GM12878 (cell line): Measurements from ENCODE around the gene PIAS1. TPM values are rescaled to one million over a fixed set of nuclear protein-coding genes. Genes with fewer than 3 reads are reported as not detected.

Experiments
- ATAC-seq: fragments of 200-7000 bp; cut with Tn5 transposase; 3 replicates; pipeline ENCODE4 v1.9.1; 2020; ENCODE audit warnings: mild to moderate bottlenecking, moderate library complexity
- BruUV-seq: library from RNA; stranded (reverse); fragments of 400-500 nt; replicated peaks from 2 replicates; lab custom pipeline; 2021; lab: Mats Ljungman, UMichigan
- CTCF ChIA-PET: fragments of 300-600 bp; sonication (Branson Sonifier 250); formaldehyde crosslinking; extraction: SDS; loops from one replicate; lab custom pipeline; 2021; ENCODE audit warnings: inconsistent platforms; lab: Yijun Ruan, JAX
- POLR2A ChIA-PET: fragments of 350-600 bp; formaldehyde crosslinking; extraction: SDS; loops from one replicate; lab custom pipeline; 2021; ENCODE audit warnings: inconsistent platforms; lab: Charles Lee
- RAD21 ChIA-PET: fragments of 300-600 bp; sonication (Branson Sonifier 250); formaldehyde crosslinking; loops from one replicate; lab custom pipeline; 2023; ENCODE audit warnings: antibody characterized with exemption; ENCODE audit not compliant: unreplicated experiment; lab: Charles Lee
- SMC1A ChIA-PET: fragments of 300-600 bp; sonication (Branson Sonifier 250); formaldehyde crosslinking; loops from one replicate; lab custom pipeline; 2023; ENCODE audit not compliant: unreplicated experiment, uncharacterized antibody; lab: Charles Lee
- DNase-seq: peaks from one replicate; pipeline ENCODE4 v3.0.0-alpha.2; 2011; ENCODE audit warnings: low read depth, low spot score
- FAIRE-seq: peaks from 3 replicates; lab custom pipeline; 2011; peaks lifted over from hg19 to GRCh38; lab: Jason Lieb, UNC
- H2AFZ ChIP-seq: 2 replicates; pipeline ENCODE4 v1.6.0; 2011; ENCODE audit warnings: low read depth, low read length, control low read depth; ENCODE audit not compliant: control insufficient read depth
- H3K27ac ChIP-seq: 2 replicates; pipeline ENCODE4 v1.5.1; 2011; ENCODE audit warnings: control low read depth; ENCODE audit not compliant: control insufficient read depth, insufficient read depth
- H3K27me3 ChIP-seq, 2 experiments: replicated peaks in 1 of 2; 2 replicates each; pipeline versions ENCODE4 v1.6.0 to v1.6.1; 2011; ENCODE audit warnings: low read length in 1 of 2; ENCODE audit not compliant: control insufficient read depth in 2 of 2, insufficient read depth in 2 of 2
- H3K36me3 ChIP-seq, 2 experiments: 2 replicates each; pipeline ENCODE4 v1.5.1; 2011; ENCODE audit warnings: low read length in 1 of 2; ENCODE audit not compliant: control insufficient read depth in 2 of 2, insufficient read depth in 2 of 2
- H3K4me1 ChIP-seq: 2 replicates; pipeline ENCODE4 v1.6.1; 2011; ENCODE audit warnings: mild to moderate bottlenecking, low read length, moderate library complexity, mixed read lengths; ENCODE audit not compliant: control insufficient read depth, insufficient read depth
- H3K4me2 ChIP-seq: 2 replicates; pipeline ENCODE4 v1.6.0; 2011; ENCODE audit warnings: control low read depth; ENCODE audit not compliant: control insufficient read depth, insufficient read depth
- H3K4me3 ChIP-seq: fragments of 200-600 bp; sonication (generic); 2 replicates; pipeline ENCODE4 v1.5.1; 2016
- H3K79me2 ChIP-seq: 2 replicates; pipeline ENCODE4 v1.6.0; 2011; ENCODE audit warnings: low read length; ENCODE audit not compliant: control insufficient read depth, insufficient read depth
- H3K9ac ChIP-seq: 2 replicates; pipeline ENCODE4 v1.8.0; 2011; ENCODE audit warnings: low read length, control low read depth, mixed read lengths; ENCODE audit not compliant: control insufficient read depth, insufficient read depth
- H3K9me3 ChIP-seq: replicated peaks from 3 replicates; pipeline ENCODE4 v1.5.1; 2011; ENCODE audit warnings: mild to moderate bottlenecking, low read length; ENCODE audit not compliant: control insufficient read depth, insufficient read depth
- H4K20me1 ChIP-seq: 2 replicates; pipeline ENCODE4 v1.6.0; 2011; ENCODE audit not compliant: control insufficient read depth, insufficient read depth
- ATF7 ChIP-seq: fragments of 450-650 bp; IDR thresholded peaks from 2 replicates; pipeline ENCODE4 v1.6.1; 2016; ENCODE audit warnings: low read depth, mild to moderate bottlenecking
- BCL11A ChIP-seq: IDR thresholded peaks from 2 replicates; pipeline ENCODE4 v1.6.1; 2011; ENCODE audit warnings: low read depth, low read length
- CREB1 ChIP-seq: IDR thresholded peaks from 2 replicates; pipeline ENCODE4 v1.6.1; 2012; ENCODE audit warnings: low read depth, mild to moderate bottlenecking, inconsistent platforms
- FOXK2 ChIP-seq: fragments of 450-650 bp; IDR thresholded peaks from 2 replicates; pipeline ENCODE4 v1.6.1; 2017; ENCODE audit warnings: mild to moderate bottlenecking, moderate library complexity
- HDAC2 ChIP-seq: fragments of 200-600 bp; sonication (generic); IDR thresholded peaks from 2 replicates; pipeline ENCODE4 v1.6.1; 2017
- MYB ChIP-seq: fragments of 150-350 bp; IDR thresholded peaks from 2 replicates; pipeline ENCODE4 v1.6.1; 2014; ENCODE audit warnings: mild to moderate bottlenecking, low read depth, low read length, borderline replicate concordance
- NFYB ChIP-seq: IDR thresholded peaks from 2 replicates; pipeline ENCODE4 v1.6.1; 2011; ENCODE audit warnings: low read depth, mild to moderate bottlenecking, low read length, improper control_type of control experiment, moderate library complexity; ENCODE audit not compliant: insufficient read depth
- PAX5 ChIP-seq: IDR thresholded peaks from 2 replicates; pipeline ENCODE4 v1.6.1; 2011; ENCODE audit warnings: low read depth, low read length, borderline replicate concordance
- RUNX3 ChIP-seq: IDR thresholded peaks from 2 replicates; pipeline ENCODE4 v1.6.1; 2012; ENCODE audit warnings: low read length, inconsistent platforms
- SIX5 ChIP-seq: IDR thresholded peaks from 2 replicates; pipeline ENCODE4 v1.6.1; 2011; ENCODE audit warnings: mild to moderate bottlenecking, low read depth, low read length, moderate library complexity; ENCODE audit not compliant: severe bottlenecking
- SMAD5 ChIP-seq: IDR thresholded peaks from 2 replicates; pipeline ENCODE4 v1.6.1; 2016; ENCODE audit warnings: antibody characterized with exemption, low read depth
- SREBF2 ChIP-seq: IDR thresholded peaks from 2 replicates; pipeline ENCODE4 v1.6.1; 2012; ENCODE audit warnings: mild to moderate bottlenecking, low read length
- TCF7 ChIP-seq: IDR thresholded peaks from 2 replicates; pipeline ENCODE4 v1.6.1; 2014; ENCODE audit warnings: antibody characterized with exemption, borderline replicate concordance
- WGBS: methylation state at CpG from one replicate; pipeline ENCODE4 v1.1.6; 2016; ENCODE audit warnings: low lambda C conversion rate; ENCODE audit not compliant: insufficient replicate concordance, insufficient coverage; ENCODE audit errors: missing lambda C conversion rate; 5-methylcytosine and 5-hydroxymethylcytosine counted together
- in situ Hi-C: fragments of 300-500 bp; cut with MboI; formaldehyde crosslinking; loops from 9 replicates; pipeline ENCODE4 v1.14.3; 2018; ENCODE audit warnings: mixed read lengths
- intact Hi-C: fragments of 100-400 bp; cut with micrococcal nuclease; formaldehyde crosslinking; loops from one replicate; pipeline ENCODE4 v1.14.2; 2022; ENCODE audit not compliant: unreplicated experiment
- polyA plus RNA-seq, 11 experiments: library from polyadenylated mRNA; depleted of rRNA in 4 of 11; unstranded in 6 of 11; stranded (reverse) in 5 of 11; fragments of >200 nt; fragmentation: Nextera tagmentation in 4 of 11; fragmentation: Illumina TruSeq in 1 of 11; extraction: Ambion mirVana in 4 of 11; extraction: Trizol in 1 of 11; gene quantifications; 1 replicate in 1 of 11; 2 replicates in 10 of 11; pipeline versions ENCODE4 v1.2.1 to v1.2.3, GENCODE V29; 2011 to 2016; ENCODE audit warnings: inconsistent platforms in 2 of 11, missing spikeins in 2 of 11, low read depth in 1 of 11
- total RNA-seq, 4 experiments: library from RNA; depleted of rRNA in 3 of 4; stranded (reverse); fragments of >200 nt in 3 of 4; fragmentation: Illumina TruSeq in 1 of 4; extraction: Trizol in 1 of 4; gene quantifications; 2 replicates each; pipeline versions ENCODE4 v1.2.1 to v1.2.3, GENCODE V29; 2013 to 2021
- TF ChIP-seq, protein P1 (sequence below): IDR thresholded peaks from 2 replicates; pipeline ENCODE4 v1.6.1; 2011; ENCODE audit warnings: mild to moderate bottlenecking, low read depth, low read length, moderate library complexity; ENCODE audit not compliant: insufficient replicate concordance
- TF ChIP-seq, protein P2 (sequence below): fragments of 450-650 bp; IDR thresholded peaks from 2 replicates; pipeline ENCODE4 v1.6.1; 2017; ENCODE audit warnings: antibody characterized with exemption, mild to moderate bottlenecking, moderate library complexity
- TF ChIP-seq, protein P3 (sequence below), 3 experiments: IDR thresholded peaks in 2 of 3; conservative IDR thresholded peaks in 1 of 3; 2 replicates each; pipeline ENCODE4 v1.5.1; 2011; ENCODE audit warnings: low read depth in 3 of 3, low read length in 3 of 3, mild to moderate bottlenecking in 3 of 3, control low read depth in 2 of 3, moderate library complexity in 2 of 3, inconsistent platforms in 1 of 3, mixed read lengths in 1 of 3; ENCODE audit not compliant: control insufficient read depth in 2 of 3, insufficient read depth in 1 of 3; ENCODE audit errors: extremely low read depth in 1 of 3
- TF ChIP-seq, protein P4 (sequence below): fragments of 450-650 bp; IDR thresholded peaks from 2 replicates; pipeline ENCODE4 v1.6.1; 2017; ENCODE audit warnings: low read depth, mild to moderate bottlenecking, moderate library complexity

Gene PIAS1
- total and polyA plus RNA-seq, 10 of the 15 experiments (the other 5 are each of a cell fraction or from before 2014, with no cell fraction given) = 20.2 to 96.3 (median 37.0) TPM

DNA sequence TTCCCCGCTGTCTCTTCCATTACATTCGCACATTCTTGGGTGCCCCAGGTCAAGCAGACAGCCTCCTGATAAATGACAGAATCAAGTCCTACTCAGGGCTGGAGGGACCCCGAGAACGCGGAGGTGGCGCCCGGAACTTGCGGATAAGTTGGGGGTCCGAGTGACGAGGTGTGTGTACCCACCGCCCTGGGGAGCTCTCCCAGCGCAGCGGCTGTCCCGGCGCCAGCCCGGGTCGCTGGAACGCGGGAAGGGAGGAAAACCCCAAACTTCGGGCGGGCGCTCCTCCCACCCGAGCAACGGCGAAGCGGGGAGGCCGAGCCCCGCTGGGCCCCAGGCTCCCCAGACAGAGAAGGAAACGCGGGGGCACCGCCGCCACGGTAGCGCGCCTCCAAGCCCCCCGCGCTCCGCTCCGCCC is 174.9 kb downstream of the PIAS1 start:
- Histone ChIP-seq H4K20me1 (no peaks in the 10 kb centered on the region), H3K27ac (peak overlapping the region; percentile 90), H3K9me3 (no peaks in the 10 kb centered on the region), H3K27me3 (no peaks in the 10 kb centered on the region), H3K9ac (peak overlapping the region; percentile 90), H3K4me2 (peak overlapping the region; percentile 84), H3K4me1 (peaks cover 43% of the 10 kb centered on the region), H3K4me3 (peak overlapping the region; percentile 99), H3K36me3 (no peaks in the 10 kb centered on the region), H3K79me2 (peaks cover 52% of the 10 kb centered on the region), H2AFZ (peak overlapping the region; percentile 94)
- no TSS peak for BruUV-seq
- CTCF ChIA-PET = interaction anchor here (0.8 to 3.2 kb wide), 4 partner anchors 24 to 394 kb away, joined by 4 to 13 read pairs (median 6); partner anchors contain the start of gene FEM1B
- intact Hi-C loops = loop anchor here (5.0 kb wide), 1 partner anchor 367 kb away; no protein-coding TSS in a partner anchor
- RAD21 ChIA-PET = interaction anchor here (1.0 to 2.6 kb wide), 2 partner anchors 174 to 366 kb away, joined by 5 to 13 read pairs; no protein-coding TSS in a partner anchor
- POLR2A ChIA-PET = interaction anchor here (0.9 to 2.2 kb wide), 2 partner anchors 48 to 375 kb away, joined by 3 to 8 read pairs; partner anchors contain the start of gene FEM1B
- ATAC-seq (peak; percentile 11), FAIRE-seq (no peak), DNase-seq (no peak)
- SMC1A ChIA-PET = interaction anchor here (1.1 to 2.2 kb wide), 2 partner anchors 22 to 32 kb away, joined by 3 to 8 read pairs; no protein-coding TSS in a partner anchor
- in situ Hi-C loops = no loop called here
- WGBS = under 1% methylated on average over 39 of the region's 39 CpGs
- no peak for TF ChIP-seq ATF7
- TF ChIP-seq, protein P1, sequence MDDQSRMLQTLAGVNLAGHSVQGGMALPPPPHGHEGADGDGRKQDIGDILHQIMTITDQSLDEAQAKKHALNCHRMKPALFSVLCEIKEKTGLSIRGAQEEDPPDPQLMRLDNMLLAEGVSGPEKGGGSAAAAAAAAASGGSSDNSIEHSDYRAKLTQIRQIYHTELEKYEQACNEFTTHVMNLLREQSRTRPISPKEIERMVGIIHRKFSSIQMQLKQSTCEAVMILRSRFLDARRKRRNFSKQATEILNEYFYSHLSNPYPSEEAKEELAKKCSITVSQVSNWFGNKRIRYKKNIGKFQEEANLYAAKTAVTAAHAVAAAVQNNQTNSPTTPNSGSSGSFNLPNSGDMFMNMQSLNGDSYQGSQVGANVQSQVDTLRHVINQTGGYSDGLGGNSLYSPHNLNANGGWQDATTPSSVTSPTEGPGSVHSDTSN = no peak
- TF ChIP-seq, protein P2, sequence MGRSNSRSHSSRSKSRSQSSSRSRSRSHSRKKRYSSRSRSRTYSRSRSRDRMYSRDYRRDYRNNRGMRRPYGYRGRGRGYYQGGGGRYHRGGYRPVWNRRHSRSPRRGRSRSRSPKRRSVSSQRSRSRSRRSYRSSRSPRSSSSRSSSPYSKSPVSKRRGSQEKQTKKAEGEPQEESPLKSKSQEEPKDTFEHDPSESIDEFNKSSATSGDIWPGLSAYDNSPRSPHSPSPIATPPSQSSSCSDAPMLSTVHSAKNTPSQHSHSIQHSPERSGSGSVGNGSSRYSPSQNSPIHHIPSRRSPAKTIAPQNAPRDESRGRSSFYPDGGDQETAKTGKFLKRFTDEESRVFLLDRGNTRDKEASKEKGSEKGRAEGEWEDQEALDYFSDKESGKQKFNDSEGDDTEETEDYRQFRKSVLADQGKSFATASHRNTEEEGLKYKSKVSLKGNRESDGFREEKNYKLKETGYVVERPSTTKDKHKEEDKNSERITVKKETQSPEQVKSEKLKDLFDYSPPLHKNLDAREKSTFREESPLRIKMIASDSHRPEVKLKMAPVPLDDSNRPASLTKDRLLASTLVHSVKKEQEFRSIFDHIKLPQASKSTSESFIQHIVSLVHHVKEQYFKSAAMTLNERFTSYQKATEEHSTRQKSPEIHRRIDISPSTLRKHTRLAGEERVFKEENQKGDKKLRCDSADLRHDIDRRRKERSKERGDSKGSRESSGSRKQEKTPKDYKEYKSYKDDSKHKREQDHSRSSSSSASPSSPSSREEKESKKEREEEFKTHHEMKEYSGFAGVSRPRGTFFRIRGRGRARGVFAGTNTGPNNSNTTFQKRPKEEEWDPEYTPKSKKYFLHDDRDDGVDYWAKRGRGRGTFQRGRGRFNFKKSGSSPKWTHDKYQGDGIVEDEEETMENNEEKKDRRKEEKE = no peak
- no peak for TF ChIP-seq SREBF2
- TF ChIP-seq, protein P3, sequence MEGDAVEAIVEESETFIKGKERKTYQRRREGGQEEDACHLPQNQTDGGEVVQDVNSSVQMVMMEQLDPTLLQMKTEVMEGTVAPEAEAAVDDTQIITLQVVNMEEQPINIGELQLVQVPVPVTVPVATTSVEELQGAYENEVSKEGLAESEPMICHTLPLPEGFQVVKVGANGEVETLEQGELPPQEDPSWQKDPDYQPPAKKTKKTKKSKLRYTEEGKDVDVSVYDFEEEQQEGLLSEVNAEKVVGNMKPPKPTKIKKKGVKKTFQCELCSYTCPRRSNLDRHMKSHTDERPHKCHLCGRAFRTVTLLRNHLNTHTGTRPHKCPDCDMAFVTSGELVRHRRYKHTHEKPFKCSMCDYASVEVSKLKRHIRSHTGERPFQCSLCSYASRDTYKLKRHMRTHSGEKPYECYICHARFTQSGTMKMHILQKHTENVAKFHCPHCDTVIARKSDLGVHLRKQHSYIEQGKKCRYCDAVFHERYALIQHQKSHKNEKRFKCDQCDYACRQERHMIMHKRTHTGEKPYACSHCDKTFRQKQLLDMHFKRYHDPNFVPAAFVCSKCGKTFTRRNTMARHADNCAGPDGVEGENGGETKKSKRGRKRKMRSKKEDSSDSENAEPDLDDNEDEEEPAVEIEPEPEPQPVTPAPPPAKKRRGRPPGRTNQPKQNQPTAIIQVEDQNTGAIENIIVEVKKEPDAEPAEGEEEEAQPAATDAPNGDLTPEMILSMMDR (IDR thresholded peaks at IDR 0.05 in 2 of 3, conservative IDR thresholded peaks at IDR 0.05 in 1 of 3; ENCODE audit: control insufficient read depth in 2 of 3, extremely low read depth in 1 of 3, insufficient read depth in 1 of 3, low read depth in 3 of 3, low read length in 3 of 3) = no peak
- TF ChIP-seq CREB1 = 0 out of 2 replicates have a peak, but pooled peaks have one; percentile 19
- no peak for TF ChIP-seq NFYB
- no peak for TF ChIP-seq HDAC2
- 0 out of 2 replicates have a peak, but pooled peaks have one; percentile 29 for TF ChIP-seq BCL11A
- TF ChIP-seq RUNX3 = 0 out of 2 replicates have a peak, but pooled peaks have one; percentile 10
- no peak for TF ChIP-seq PAX5
- TF ChIP-seq SIX5 = no peak
- no peak for TF ChIP-seq MYB
- TF ChIP-seq, protein P4, sequence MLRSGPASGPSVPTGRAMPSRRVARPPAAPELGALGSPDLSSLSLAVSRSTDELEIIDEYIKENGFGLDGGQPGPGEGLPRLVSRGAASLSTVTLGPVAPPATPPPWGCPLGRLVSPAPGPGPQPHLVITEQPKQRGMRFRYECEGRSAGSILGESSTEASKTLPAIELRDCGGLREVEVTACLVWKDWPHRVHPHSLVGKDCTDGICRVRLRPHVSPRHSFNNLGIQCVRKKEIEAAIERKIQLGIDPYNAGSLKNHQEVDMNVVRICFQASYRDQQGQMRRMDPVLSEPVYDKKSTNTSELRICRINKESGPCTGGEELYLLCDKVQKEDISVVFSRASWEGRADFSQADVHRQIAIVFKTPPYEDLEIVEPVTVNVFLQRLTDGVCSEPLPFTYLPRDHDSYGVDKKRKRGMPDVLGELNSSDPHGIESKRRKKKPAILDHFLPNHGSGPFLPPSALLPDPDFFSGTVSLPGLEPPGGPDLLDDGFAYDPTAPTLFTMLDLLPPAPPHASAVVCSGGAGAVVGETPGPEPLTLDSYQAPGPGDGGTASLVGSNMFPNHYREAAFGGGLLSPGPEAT = no peak
- TF ChIP-seq FOXK2 = no peak
- TF ChIP-seq SMAD5 = no peak
- no peak for TF ChIP-seq TCF7
